OCI-M1 (cell line): ENCODE results near the gene IGF2BP3.
"Not testable (repeated sequence)": the region's sequence is repeated elsewhere in the genome, so short reads cannot be mapped to it uniquely, and the experiment has no call there.

Source experiments
- DNase-seq: peaks from one replicate; lab custom pipeline; 2025; lab: John Stamatoyannopoulos, UW

Gene IGF2BP3

GRCh38 chr7:23422384-23422783, 47.9 kb downstream of the IGF2BP3 start:
- DNase-seq, result no peak

GRCh38 chr7:23419845-23420244, 50.4 kb downstream of the IGF2BP3 start:
- no peak for DNase-seq

GRCh38 chr7:23419160-23419559, 51.1 kb downstream of the IGF2BP3 start:
- DNase-seq, result no peak

- peak; percentile 37 for DNase-seq
Observed at GRCh38 chr7:23418046-23418445, 52.2 kb downstream of the IGF2BP3 start.

GRCh38 chr7:23415198-23415597, 55.1 kb downstream of the IGF2BP3 start:
- no peak for DNase-seq

GRCh38 chr7:23410446-23411183, 59.7 kb downstream of the IGF2BP3 start:
- no peak for DNase-seq

- not testable (repeated sequence) for DNase-seq
Observed at GRCh38 chr7:23406564-23406963, 63.7 kb downstream of the IGF2BP3 start.

- DNase-seq, result no peak
Observed at GRCh38 chr7:23405240-23405618, 65.1 kb downstream of the IGF2BP3 start.

GRCh38 chr7:23404546-23405239, 65.6 kb downstream of the IGF2BP3 start:
- DNase-seq, result no peak

GRCh38 chr7:23403970-23404369, 66.3 kb downstream of the IGF2BP3 start:
- no peak for DNase-seq

GRCh38 chr7:23398090-23398489, 72.2 kb downstream of the IGF2BP3 start:
- DNase-seq, result not testable (repeated sequence)

- DNase-seq, result no peak
Observed at GRCh38 chr7:23397241-23397640, 73.0 kb downstream of the IGF2BP3 start.

GRCh38 chr7:23396222-23397015, 73.9 kb downstream of the IGF2BP3 start:
- no peak for DNase-seq

GRCh38 chr7:23394488-23395171, 75.7 kb downstream of the IGF2BP3 start:
- DNase-seq, result no peak

GRCh38 chr7:23393636-23394035, 76.7 kb downstream of the IGF2BP3 start:
- DNase-seq, result no peak

- DNase-seq, result no peak
Observed at GRCh38 chr7:23389701-23390100, 80.6 kb downstream of the IGF2BP3 start.

- no peak for DNase-seq
Observed at GRCh38 chr7:23387583-23387982, 82.7 kb downstream of the IGF2BP3 start.

GRCh38 chr7:23385140-23385539, 85.2 kb downstream of the IGF2BP3 start:
- DNase-seq, result no peak

GRCh38 chr7:23383225-23383624, 87.1 kb downstream of the IGF2BP3 start:
- DNase-seq, result no peak

- DNase-seq, result no peak
Observed at GRCh38 chr7:23380961-23381360, 89.3 kb downstream of the IGF2BP3 start.

GRCh38 chr7:23380556-23380955, 89.7 kb downstream of the IGF2BP3 start:
- no peak for DNase-seq

GRCh38 chr7:23378996-23379395, 91.3 kb downstream of the IGF2BP3 start:
- DNase-seq, result no peak
